Tibial nerve (tissue), 4 donors: ENCODE data around the gene SLC22A31. TPM values are rescaled to one million over a fixed set of nuclear protein-coding genes. Genes with fewer than 3 reads are reported as not detected.

Experiments
- DNase-seq, 2 donors: peaks; one replicate each; pipeline ENCODE4 v3.0.0-alpha.2; 2019; ENCODE audit warnings: low spot score in 2 of 2
- H3K27ac ChIP-seq, 4 donors: fragments of 200-600 bp; sonication (generic) in 3 of 4; one replicate each; pipeline ENCODE4 v1.5.1; 2017 to 2019; ENCODE audit warnings: mild to moderate bottlenecking in 1 of 4
- H3K27me3 ChIP-seq, 2 donors: fragments of 200-600 bp; sonication (generic) in 1 of 2; one replicate each; pipeline versions ENCODE4 v1.5.1 to v1.6.0; 2017 to 2019
- H3K36me3 ChIP-seq, 3 donors: fragments of 200-600 bp; sonication (generic); one replicate each; pipeline ENCODE4 v1.5.1; 2018 to 2019
- H3K4me1 ChIP-seq, 4 donors: fragments of 200-600 bp; sonication (generic) in 3 of 4; one replicate each; pipeline ENCODE4 v1.5.1; 2017 to 2019
- H3K4me3 ChIP-seq, 4 donors: fragments of 200-600 bp; sonication (generic) in 3 of 4; one replicate each; pipeline ENCODE4 v1.5.1; 2017 to 2019; ENCODE audit warnings: mild to moderate bottlenecking in 1 of 4, moderate library complexity in 1 of 4
- H3K9me3 ChIP-seq, 4 donors: fragments of 200-600 bp; sonication (generic) in 3 of 4; one replicate each; pipeline ENCODE4 v1.5.1; 2017 to 2019
- CTCF ChIP-seq, 5 experiments: fragments of 200-600 bp in 3 of 5; fragments of 450-650 bp in 2 of 5; sonication (generic) in 3 of 5; IDR thresholded peaks; one replicate each; pipeline ENCODE4 v1.5.1; 2016 to 2019; ENCODE audit warnings: antibody characterized with exemption in 5 of 5, mild to moderate bottlenecking in 3 of 5, moderate library complexity in 2 of 5
- EP300 ChIP-seq, 2 donors: sonication (generic); formaldehyde crosslinking; IDR thresholded peaks; one replicate each; pipeline ENCODE4 v1.6.1; 2017; ENCODE audit warnings: antibody characterized with exemption in 2 of 2, mild to moderate bottlenecking in 1 of 2
- POLR2A ChIP-seq, 2 donors: fragments of 450-650 bp; IDR thresholded peaks; one replicate each; pipeline ENCODE4 v1.6.1; 2017; ENCODE audit warnings: antibody characterized with exemption in 2 of 2, mild to moderate bottlenecking in 2 of 2, moderate library complexity in 2 of 2
- WGBS, 2 donors: methylation state at CpG; one replicate each; pipeline ENCODE4 v1.1.5; 2018; 5-methylcytosine and 5-hydroxymethylcytosine counted together
- total RNA-seq, 4 donors: library from RNA; depleted of rRNA; stranded (reverse); fragments of >200 nt; gene quantifications; one replicate each; pipeline ENCODE4 v1.1.0, GENCODE V29; 2016

SLC22A31 gene
- total RNA-seq, 4 donors from 2014 or later = 1.4 to 3.3 TPM; not detected in 2

DNA sequence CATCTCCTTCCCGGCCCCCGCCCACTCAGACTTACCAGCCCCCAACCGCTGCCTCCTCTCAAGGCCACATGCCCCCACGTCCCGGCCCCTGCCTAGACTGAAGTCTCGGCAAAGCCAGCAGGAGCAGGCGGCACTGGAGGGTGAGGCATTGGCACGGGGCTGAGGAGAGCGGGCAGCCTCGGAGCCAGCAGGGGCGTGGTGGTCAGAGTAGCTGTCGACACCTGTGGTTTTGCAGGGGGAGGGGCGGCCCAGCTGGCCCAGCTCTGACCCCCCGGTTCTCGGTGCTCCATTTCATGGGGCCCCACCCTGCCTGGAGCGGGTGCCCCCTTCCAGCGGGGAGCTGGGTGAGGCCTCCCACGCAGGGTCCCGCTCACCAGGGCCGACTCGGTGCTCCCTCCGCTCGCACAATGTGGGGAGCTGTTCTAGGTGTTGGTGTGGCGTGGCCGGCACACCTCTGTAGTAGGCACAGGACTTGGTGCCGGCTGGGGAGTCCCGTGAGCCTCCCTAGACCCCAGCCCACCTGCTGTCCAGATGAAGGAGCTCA, 24.1 kb downstream of the SLC22A31 start:
- TF ChIP-seq POLR2A (IDR thresholded peaks at IDR 0.05) (no peak), CTCF (IDR thresholded peaks at IDR 0.05) (no peak), EP300 (IDR thresholded peaks at IDR 0.05) (no peak)
- 82 to 84% methylated on average over 25 to 26 of the region's 27 CpGs for WGBS, 2 donors
- peaks cover 0 to 7% of the 10 kb centered on the region in 2 donors for H3K27me3 ChIP-seq
- no peak overlapping the region for H3K4me3 ChIP-seq
- peak overlapping the region in 2 of 4 donors; percentile 73 to 82 for H3K27ac ChIP-seq
- H3K36me3 ChIP-seq = peaks cover 0 to 19% (median 0%) of the 10 kb centered on the region in 3 donors
- H3K9me3 ChIP-seq = no peaks in the 10 kb centered on the region
- DNase-seq = no peak
- peaks cover 0 to 49% (median 11%) of the 10 kb centered on the region in 4 donors for H3K4me1 ChIP-seq

- no peak for TF ChIP-seq EP300 (IDR thresholded peaks at IDR 0.05)
- no peak for TF ChIP-seq POLR2A (IDR thresholded peaks at IDR 0.05)
- no peak for TF ChIP-seq CTCF (IDR thresholded peaks at IDR 0.05)
- H3K4me3 ChIP-seq = no peak overlapping the region
- peak overlapping the region in 3 of 4 donors; percentile 0 to 82 (median 73) for H3K27ac ChIP-seq
- WGBS, 2 donors = 43 to 49% methylated on average over 15 to 18 of the region's 20 CpGs
- peaks cover 0 to 14% of the 10 kb centered on the region in 2 donors for H3K27me3 ChIP-seq
- H3K9me3 ChIP-seq = no peaks in the 10 kb centered on the region
- DNase-seq = no peak
- peaks cover 0 to 13% (median 0%) of the 10 kb centered on the region in 3 donors for H3K36me3 ChIP-seq
- peaks cover 3 to 56% (median 18%) of the 10 kb centered on the region in 4 donors for H3K4me1 ChIP-seq
Observed at GRCh38 chr16:89175280-89176146, 24.8 kb downstream of the SLC22A31 start.

- peaks cover 0 to 20% of the 10 kb centered on the region in 2 donors for H3K27me3 ChIP-seq
- WGBS, 2 donors = 28 to 32% methylated on average over 14 of the region's 14 CpGs
- H3K4me3 ChIP-seq = no peak overlapping the region
- H3K4me1 ChIP-seq = peaks cover 3 to 59% (median 21%) of the 10 kb centered on the region in 4 donors
- H3K9me3 ChIP-seq = no peaks in the 10 kb centered on the region
- peak overlapping the region in 3 of 4 donors; percentile 0 to 82 (median 73) for H3K27ac ChIP-seq
- DNase-seq = no peak
- peaks cover 0 to 7% (median 0%) of the 10 kb centered on the region in 3 donors for H3K36me3 ChIP-seq
- no peak for TF ChIP-seq POLR2A (IDR thresholded peaks at IDR 0.05)
- TF ChIP-seq CTCF (IDR thresholded peaks at IDR 0.05) = no peak
- TF ChIP-seq EP300 (IDR thresholded peaks at IDR 0.05) = peak in 1 of 2 donors; percentile 42
Observed at GRCh38 chr16:89174877-89175276, 25.5 kb downstream of the SLC22A31 start.

GRCh38 chr16:89174055-89174827, 26.1 kb downstream of the SLC22A31 start:
- WGBS, 2 donors = 74 to 77% methylated on average over 22 to 23 of the region's 23 CpGs
- Histone ChIP-seq H3K27me3 (peaks cover 0 to 27% of the 10 kb centered on the region in 2 donors), H3K9me3 (no peaks in the 10 kb centered on the region), H3K27ac (peak overlapping the region in 3 of 4 donors; percentile 0 to 82 (median 73)), H3K36me3 (peaks cover 0 to under 1% (median 0%) of the 10 kb centered on the region in 3 donors), H3K4me3 (no peak overlapping the region), H3K4me1 (peaks cover 3 to 59% (median 21%) of the 10 kb centered on the region in 4 donors)
- no peak for DNase-seq
- no peak for TF ChIP-seq POLR2A (IDR thresholded peaks at IDR 0.05)
- no peak for TF ChIP-seq CTCF (IDR thresholded peaks at IDR 0.05)
- no peak for TF ChIP-seq EP300 (IDR thresholded peaks at IDR 0.05)
